ENCODE measurements around the gene NUDT22. TPM values are rescaled to one million over a fixed set of nuclear protein-coding genes. Genes with fewer than 3 reads are reported as not detected.

Gene NUDT22
- total RNA-seq, 1 donor from 2014 or later: 52.5 TPM

DNA sequence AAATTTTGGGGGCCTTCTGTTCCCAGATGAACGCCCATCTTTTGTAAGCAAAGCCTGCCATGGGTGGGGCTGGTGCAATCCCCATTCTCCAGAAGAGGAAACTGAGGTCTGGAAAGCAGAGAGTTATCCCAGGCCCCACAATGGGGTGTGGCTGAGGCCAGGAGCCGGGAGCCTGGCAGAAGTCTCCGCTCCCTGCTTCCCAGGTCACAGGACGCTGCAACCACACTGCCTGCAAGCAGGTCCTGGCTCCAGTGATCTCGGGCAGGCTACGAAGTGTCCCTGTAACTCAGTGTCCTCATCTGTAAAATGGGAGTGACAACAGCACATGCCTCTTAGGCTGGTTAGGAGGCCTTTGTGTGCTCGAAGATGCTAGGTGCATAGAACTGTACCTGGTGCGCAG is 27.0 kb downstream of the NUDT22 start:
- ATAC-seq: no peak
- DNase-seq (ENCODE audit: low spot score): no peak

DNA sequence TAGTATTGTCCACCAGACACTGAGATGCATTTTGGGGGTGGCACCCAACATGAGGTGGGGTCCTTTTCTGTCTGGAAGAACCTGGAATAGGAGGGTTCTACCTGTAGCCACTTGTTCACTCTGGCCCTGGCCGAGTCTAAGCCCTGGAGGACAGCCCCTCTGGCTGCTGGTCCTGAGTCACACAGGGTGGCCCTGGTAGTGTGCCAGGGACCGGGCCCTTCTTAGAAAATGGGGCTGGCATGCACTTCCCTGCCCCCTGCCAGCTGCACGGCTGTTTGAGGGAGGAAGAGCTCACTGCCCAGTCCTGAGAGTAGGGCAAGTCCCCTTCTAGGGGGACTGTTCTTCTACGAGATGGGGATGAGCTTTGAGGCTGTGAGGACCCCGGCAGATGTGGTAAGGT is 27.4 kb downstream of the NUDT22 start:
- DNase-seq (ENCODE audit: low spot score): no peak
- ATAC-seq: no peak

DNA sequence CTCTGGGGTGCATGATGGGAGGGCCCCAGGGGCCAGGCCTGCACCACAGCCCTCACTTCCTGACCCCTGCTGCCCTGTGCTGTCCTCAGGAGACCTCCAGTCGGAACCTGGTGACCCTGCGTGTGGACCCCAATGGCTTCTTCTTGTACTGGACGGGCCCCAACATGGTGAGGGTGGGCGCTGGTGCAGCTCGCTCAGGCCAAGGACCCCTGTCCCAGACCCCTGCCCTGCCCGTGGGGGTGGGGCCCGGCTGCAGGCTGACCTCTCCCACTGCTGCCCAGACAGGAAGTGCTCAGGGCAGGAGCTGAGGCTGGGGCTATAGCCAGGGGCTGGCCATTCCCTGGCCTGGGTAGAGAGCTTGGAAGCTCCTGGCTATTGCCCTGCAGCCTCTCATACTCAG is 28.3 kb downstream of the NUDT22 start:
- ATAC-seq (no peak), DNase-seq (ENCODE audit: low spot score) (no peak)

DNA sequence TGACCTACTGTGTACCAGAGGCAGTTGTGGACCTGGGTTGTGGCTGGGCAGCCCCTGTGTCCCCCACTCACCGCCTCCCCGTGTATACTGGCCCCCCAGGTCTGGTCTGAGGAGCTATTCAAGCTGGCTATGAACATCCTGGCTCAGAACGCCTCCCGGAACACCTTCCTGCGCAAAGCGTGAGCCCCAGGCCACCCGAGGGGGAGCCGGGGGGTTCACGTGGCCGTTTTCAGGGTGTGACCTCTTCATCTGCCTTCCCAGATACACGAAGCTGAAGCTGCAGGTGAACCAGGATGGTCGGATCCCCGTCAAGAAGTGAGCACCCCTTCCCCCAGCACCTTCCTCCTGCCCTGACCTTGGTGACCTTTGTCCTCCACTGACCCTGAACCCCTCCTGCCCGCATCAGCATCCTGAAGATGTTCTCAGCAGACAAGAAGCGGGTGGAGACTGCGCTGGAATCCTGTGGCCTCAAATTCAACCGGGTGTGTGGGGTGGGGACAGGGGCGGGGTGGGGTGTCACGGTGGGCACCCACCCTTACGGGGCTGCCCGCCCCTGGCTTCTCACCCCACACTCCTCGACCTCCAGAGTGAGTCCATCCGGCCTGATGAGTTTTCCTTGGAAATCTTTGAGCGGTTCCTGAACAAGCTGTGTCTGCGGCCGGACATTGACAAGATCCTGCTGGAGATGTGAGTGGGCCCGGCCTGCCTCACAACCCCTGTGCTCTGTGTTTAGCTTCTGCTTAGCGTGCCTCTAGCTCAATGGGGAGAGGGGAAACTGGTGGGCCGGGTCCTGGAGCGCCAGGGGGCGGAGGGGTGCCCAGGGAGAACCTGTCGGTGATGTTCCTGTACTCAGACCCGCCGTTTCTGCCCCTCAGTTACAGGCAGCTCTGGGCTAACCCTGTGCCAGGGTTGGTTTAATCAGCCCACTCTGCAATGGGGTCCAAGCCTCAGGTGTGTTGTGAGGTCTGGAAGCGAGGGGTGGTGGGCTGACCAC is 29.4 kb downstream of the NUDT22 start:
- ATAC-seq: no peak
- no peak for DNase-seq (ENCODE audit: low spot score)

DNA sequence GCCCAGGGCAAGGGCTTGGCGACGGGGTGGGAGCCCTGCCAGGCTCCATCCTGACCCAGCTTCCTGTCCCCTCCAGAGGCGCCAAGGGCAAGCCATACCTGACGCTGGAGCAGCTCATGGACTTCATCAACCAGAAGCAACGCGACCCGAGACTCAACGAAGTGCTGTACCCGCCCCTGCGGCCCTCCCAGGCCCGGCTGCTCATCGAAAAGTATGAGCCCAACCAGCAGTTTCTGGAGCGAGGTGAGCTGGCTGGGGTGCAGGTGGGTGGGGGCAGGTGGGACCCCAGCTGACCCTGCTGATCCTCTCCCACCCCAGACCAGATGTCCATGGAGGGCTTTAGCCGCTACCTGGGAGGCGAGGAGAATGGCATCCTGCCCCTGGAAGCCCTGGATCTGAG is 30.2 kb downstream of the NUDT22 start:
- ATAC-seq (no peak), DNase-seq (ENCODE audit: low spot score) (no peak)

DNA sequence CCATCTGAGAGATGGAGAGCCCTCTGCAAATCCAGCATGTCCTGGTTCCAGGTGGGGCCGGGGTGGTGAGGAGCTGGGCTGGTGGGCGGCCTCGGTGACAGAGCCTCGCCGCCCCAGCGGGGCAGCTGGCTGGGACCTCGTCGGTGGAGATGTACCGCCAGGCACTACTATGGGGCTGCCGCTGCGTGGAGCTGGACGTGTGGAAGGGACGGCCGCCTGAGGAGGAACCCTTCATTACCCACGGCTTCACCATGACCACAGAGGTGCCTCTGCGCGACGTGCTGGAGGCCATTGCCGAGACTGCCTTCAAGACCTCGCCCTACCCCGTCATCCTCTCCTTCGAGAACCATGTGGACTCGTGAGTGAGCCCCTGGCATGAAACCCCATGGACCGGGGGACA is 32.3 kb downstream of the NUDT22 start:
- no peak for ATAC-seq
- no peak for DNase-seq (ENCODE audit: low spot score)

DNA sequence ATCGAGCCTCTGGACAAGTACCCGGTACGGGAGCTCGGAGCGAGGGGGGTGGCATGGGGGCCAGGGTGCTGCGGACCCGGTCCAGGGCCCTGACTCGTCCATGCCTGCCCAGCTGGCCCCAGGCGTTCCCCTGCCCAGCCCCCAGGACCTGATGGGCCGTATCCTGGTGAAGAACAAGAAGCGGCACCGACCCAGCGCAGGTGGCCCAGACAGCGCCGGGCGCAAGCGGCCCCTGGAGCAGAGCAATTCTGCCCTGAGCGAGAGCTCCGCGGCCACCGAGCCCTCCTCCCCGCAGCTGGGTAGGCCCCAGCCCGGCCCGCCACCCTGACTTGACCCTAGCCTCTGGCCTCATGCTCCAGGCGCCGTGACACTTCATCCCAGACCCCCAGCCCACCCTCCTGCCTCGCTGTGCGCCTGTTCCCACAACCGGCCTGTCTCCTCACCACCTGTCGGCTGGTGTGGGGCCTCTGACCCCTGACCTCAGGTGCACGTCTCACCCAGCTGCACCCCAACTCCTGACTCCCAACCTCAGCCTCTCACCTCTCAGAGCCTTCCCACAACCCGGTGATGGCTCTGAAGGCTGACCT is 33.0 kb downstream of the NUDT22 start:
- ATAC-seq: no peak
- no peak for DNase-seq (ENCODE audit: low spot score)

DNA sequence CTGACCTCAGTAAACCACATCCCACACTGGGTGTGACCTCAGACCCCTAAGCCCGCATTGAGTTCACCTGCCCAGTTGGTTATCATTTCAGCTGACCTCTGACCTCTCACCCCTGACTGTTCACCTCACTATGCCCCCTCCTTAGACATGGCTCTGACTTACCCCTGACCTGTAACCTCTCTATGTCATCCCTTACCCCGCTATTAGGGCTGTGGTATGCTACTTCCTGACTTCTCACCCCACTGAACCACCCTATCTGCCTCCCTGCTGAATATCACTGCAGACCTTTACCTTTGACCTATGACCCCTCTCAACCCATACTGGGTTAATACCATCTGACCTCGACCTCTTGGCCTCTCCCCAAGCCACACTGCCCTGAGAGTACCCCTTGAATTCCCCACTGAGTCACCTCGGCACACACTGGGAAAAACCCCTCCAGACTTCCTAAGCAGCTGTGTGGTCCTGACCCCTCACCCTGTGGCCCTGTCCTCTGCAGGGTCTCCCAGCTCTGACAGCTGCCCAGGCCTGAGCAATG is 33.5 kb downstream of the NUDT22 start:
- DNase-seq (ENCODE audit: low spot score) (no peak), ATAC-seq (no peak)

DNA sequence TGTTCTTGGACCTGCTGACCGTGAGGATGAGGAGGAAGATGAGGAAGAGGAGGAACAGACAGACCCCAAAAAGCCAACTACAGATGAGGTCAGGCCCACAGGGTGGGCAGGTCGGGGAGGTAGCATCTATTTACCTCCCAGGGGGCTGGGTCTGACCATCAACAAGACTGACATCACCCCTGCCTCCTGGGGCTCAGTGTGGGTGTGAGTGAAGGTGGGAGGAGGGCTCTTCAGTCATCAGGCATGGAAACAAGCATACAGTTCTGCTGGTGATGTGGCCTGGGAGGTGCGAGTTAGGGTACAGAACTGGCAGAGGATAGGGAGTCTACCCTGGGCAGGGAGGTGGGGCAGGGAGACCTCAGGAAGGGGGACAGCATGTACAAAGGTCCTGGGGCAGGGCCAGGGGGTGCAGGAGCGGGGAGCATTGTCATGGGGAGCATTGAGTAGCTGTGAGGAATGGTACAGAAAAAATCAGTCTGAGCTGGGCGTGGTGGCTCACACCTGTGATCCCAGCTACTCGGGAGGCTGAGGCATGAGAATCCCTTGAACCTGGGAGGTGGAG is 34.2 kb downstream of the NUDT22 start:
- no peak for ATAC-seq
- DNase-seq (ENCODE audit: low spot score): no peak

DNA sequence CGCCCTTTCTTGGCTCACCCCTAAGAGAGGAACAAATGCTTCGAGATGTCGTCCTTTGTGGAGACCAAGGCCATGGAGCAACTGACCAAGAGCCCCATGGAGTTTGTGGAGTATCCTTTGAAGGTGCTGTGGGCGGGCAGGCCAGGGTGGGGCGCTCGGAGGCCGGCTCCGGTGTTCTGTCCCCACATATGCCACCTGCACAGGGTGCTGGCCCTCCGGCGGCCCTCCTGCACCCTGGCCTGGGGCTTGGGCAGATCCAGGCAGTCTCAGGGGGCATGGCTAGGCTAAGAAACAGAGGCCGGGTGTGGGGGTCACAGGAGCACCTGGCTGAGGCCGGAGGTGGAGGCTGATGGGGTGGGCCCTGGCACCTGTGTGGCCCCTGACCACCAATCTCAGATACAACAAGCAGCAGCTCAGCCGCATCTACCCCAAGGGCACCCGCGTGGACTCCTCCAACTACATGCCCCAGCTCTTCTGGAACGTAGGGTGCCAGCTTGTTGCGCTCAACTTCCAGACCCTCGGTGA is 35.5 kb downstream of the NUDT22 start:
- DNase-seq (ENCODE audit: low spot score): no peak
- ATAC-seq: no peak

DNA sequence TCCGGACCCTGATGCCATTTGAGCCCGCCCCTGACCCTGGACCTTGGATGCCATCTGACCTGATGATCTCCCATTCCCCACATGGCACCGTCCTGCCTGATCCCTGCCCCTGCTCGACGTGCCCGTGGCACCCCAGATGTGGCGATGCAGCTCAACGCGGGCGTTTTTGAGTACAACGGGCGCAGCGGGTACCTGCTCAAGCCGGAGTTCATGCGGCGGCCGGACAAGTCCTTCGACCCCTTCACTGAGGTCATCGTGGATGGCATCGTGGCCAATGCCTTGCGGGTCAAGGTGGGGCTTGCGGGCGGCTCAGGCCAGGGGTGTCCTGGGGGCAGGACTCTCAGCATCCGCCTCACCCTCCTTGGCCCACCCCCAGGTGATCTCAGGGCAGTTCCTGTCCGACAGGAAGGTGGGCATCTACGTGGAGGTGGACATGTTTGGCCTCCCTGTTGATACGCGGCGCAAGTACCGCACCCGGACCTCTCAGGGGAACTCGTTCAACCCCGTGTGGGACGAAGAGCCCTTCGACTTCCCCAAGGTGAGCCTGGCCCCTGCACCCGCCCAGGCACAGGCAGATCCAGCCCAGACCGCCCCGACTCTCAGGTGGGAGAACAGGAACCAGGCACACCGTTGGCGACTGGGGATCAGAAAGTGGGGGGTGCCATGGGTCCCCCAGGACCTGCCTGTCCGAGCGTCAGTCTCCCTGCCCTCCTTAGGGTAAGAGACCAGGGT is 36.4 kb downstream of the NUDT22 start:
- DNase-seq (ENCODE audit: low spot score): no peak

DNA sequence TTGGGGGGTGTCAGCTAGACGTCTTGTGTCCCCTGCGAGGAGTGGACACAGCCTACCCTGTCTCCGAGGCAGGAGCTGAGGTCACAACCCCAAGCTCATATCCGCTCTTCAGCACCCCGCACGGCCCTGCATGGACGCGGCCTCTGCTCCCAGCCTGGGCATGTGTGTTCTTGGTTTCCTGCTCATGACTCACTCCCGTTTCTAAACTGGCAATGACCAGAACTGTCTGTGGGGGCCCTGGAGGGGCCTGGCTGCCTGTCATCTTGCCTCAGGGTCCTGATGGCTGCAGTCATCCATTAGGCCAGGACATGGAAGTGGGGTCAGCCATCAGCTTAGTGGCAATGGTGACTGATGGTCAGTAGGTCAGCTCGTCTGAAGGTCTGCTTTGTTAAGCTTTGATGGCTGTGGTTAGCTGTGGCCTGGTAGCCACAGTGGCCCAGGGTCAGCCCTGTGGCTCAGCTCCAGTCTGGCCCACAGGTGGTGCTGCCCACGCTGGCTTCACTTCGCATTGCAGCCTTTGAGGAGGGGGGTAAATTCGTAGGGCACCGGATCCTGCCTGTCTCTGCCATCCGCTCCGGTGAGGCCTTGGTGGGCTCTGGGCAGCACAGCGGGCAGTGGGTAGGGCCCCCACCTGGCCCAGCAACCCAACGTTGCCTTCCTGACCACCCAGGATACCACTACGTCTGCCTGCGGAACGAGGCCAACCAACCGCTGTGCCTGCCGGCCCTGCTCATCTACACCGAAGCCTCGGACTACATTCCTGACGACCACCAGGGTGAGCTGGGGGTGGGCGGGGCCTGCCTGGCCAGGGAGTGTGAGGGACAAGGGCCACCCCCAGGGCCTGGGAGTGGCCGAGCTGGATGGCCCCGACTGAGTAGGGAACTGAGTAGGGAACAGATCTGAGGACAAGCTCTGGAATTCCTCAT is 37.2 kb downstream of the NUDT22 start:
- no peak for ATAC-seq
- no peak for DNase-seq (ENCODE audit: low spot score)

More for the DNA sequence above, 36.4 kb downstream of the NUDT22 start:
- ATAC-seq: no peak

DNA sequence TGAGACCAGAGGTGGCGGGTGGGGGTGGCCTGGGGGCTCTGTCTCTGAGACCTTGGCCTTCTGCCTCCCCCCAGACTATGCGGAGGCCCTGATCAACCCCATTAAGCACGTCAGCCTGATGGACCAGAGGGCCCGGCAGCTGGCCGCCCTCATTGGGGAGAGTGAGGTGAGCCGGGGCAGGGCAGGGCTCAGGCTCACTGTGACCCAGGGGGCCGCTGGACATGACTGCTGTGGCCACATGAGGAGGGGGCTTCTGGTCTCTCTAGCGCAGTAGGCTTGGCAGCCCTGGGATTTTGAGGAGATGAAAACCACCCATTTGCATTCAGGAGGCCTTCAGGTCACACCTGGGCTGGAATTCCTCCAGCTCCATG is 37.9 kb downstream of the NUDT22 start:
- ATAC-seq: no peak
- no peak for DNase-seq (ENCODE audit: low spot score)

DNA sequence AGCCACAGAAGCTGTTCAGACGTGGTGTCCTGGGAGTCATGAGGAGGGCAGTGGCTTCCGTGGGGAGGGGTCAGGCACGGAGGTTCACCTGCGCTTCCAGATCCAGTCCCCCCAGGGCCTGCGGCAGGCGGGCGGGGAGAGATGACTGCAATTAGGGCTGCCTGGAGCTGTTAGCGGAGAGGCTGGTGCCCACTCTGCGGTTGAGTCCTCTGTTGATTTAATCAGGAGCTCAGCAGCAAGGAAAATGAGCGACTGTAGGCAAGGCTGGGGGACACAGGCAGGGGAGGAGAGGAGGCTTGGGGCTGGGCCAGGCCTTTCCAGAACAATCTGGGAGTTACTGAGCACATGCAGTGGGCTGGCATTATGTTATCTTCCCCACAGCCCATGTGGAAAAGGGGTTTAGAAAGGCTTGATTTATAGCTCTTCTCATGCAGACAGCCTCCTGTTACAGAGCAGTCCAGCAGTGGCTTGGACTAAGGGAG is 38.3 kb downstream of the NUDT22 start:
- DNase-seq (ENCODE audit: low spot score) (no peak), ATAC-seq (no peak)

DNA sequence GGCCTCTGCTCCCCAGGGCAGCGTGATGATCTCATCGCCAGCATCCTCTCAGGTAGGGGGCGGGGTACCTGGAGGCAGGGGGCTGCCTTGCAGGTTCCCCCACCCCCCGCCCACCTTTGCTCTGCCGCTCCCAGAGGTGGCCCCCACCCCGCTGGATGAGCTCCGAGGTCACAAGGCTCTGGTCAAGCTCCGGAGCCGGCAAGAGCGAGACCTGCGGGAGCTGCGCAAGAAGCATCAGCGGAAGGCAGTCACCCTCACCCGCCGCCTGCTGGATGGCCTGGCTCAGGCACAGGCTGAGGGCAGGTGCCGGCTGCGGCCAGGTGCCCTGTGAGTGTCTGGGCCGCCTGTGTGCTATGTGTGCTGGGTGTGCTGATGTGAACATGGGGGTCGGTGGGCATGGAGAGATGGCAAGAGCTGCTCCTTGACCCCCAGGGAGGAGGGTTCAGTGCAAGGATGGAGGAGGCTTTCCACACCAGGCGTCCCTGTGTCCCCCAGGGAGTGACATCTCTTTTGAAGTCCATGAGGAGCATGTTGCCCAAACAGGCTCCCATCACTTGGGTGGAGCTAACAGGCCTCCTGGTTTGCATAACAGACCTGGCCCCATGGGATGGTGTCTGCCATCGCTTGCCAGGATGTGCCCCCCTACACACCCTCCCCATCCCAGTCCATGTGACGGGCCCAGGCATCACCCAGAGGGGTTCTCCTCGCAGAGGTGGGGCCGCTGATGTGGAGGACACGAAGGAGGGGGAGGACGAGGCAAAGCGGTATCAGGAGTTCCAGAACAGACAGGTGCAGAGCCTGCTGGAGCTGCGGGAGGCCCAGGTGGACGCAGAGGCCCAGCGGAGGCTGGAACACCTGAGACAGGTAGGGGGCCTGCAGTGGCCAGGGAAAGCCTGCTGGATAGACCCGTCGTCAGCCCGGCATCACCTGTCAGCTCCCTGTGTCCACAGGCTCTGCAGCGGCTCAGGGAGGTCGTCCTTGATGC is 39.4 kb downstream of the NUDT22 start:
- DNase-seq (ENCODE audit: low spot score) (no peak), ATAC-seq (no peak)

DNA sequence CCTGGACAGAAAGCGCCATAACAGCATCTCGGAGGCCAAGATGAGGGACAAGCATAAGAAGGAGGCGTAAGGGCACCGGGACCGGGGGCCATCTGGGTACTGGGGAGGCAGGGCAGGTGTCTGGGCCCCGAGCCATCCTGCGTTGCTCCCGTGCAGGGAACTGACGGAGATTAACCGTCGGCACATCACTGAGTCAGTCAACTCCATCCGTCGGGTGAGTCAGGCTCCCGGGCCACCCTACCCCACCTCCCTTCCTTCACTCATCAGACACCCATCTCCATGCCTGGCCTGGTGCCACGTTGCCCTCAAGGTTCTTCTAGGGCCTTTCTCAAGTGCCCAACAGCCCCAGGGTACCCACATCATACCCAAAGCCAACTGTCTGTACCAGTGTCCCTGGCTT is 40.3 kb downstream of the NUDT22 start:
- no peak for ATAC-seq
- no peak for DNase-seq (ENCODE audit: low spot score)

DNA sequence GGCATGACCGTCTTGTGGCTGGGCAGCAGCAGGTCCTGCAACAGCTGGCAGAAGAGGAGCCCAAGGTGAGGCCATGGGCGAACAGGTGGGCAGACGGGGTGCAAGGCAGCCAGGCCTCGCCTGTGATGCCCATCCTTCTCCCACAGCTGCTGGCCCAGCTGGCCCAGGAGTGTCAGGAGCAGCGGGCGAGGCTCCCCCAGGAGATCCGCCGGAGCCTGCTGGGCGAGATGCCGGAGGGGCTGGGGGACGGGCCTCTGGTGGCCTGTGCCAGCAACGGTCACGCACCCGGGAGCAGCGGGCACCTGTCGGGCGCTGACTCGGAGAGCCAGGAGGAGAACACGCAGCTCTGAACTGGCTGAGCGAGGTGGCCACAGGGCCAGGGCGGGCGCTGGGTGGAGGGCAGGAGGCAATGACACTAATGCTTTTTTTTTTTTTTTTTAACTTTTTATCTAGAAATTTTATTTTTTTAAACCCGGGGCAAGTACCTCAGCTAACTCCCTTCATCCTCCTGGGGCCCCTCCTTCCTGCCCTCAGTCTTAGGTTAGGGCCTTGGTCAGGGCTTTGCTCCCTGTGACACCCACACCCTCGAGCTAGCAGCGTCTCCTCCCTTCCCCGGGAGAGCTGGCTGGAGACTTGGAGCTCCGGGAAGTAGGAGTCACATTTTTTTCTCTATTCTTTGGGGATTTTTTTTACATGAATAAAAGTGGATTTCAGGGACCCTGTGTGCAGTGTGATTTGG is 41.3 kb downstream of the NUDT22 start:
- no peak for DNase-seq (ENCODE audit: low spot score)
- ATAC-seq: no peak
